ENCODE measurements around the gene NKAIN4.

Gene NKAIN4

GRCh38 chr20:63287697-63288580 lies 33.7 kb upstream of the NKAIN4 start:
- DNase-seq = no peak

- DNase-seq = no peak
These were observed 32.8 kb upstream of the NKAIN4 start for GRCh38 chr20:63286781-63287696.

GRCh38 chr20:63285636-63286615 lies 31.7 kb upstream of the NKAIN4 start:
- DNase-seq = no peak

DNA sequence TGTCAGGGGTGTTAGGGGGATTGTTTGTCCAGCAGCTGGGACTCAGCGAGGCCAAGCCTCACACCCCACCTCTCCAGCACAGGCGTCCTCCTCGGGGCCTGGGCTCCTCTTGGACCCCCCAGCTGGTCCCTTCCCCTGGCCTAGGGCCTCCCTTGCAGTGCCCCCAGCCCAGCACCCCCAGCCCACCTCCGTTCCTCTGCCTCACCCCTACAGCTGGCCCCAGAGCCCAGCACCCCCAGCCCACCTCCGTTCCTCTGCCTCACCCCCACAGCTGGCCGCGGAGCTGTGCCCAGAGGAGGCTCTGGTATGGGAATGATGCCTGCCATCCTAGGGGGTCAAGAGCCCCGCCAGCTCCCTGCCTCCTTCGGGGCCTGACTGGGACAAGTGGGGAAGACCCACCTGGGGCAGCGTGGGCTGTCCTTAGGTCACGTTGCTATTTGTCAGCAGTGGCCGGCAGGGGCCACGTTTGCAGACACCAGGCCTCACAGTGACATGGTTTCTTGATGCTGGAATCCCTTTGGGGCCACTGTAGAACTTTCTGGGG lies 30.8 kb upstream of the NKAIN4 start:
- DNase-seq = no peak

DNA sequence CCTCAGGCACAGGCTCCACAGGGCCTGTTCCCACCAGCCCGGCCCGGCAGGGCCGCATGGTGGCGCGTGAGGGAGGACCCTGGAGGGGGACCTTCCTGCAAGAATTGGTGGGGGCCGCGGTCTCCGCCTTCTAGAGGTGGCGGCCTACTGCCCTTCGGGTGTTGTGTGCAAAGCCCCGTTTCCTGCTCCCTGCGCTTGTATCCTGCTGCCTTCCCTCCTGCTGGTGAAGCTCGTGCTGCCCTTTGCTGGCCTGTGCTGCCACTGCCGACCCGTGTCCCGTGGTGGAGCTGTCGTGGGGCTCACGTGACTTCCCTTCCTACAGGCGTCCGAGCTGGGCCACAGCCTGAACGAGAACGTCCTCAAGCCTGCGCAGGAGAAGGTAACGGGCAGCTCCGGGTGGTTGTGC lies 30.3 kb upstream of the NKAIN4 start:
- DNase-seq = no peak

- DNase-seq = no peak
These were observed 29.8 kb upstream of the NKAIN4 start for GRCh38 chr20:63284083-63284440.

DNA sequence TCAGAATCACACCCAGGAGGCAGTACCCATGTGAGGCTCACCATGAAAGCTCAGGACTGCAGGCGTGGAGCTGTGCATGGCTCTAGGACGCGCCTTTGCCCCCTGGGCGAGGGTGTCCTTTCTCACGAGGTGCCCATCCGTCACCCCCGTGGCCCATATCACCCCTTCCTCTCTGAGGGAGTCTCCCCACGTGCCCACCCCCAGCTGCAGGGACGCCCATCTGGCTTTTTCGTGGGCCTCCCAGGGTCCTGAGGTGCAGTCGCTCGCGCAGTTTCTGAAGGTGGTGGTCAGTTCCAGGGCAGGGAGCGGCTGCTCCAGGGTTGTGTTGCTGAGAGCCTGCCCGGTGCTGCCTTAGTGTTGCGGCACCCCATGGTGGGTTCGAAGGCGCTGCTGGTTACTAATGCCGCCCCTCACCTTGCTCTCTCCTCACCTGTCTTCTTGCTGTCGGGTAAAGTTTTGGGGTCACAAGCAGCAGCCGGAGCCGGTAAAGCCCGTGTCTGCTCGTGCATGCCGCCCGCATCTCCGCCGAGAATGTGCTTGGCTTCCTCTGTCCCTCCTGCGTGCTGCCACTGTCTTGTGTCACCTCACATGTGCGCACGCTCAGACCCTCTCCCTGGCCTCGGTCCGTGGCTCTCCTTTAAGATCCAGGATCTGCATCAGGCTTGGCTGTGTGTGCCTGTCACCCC lies 29.3 kb upstream of the NKAIN4 start:
- DNase-seq = no peak

GRCh38 chr20:63282946-63283345 lies 28.7 kb upstream of the NKAIN4 start:
- DNase-seq = no peak

DNA sequence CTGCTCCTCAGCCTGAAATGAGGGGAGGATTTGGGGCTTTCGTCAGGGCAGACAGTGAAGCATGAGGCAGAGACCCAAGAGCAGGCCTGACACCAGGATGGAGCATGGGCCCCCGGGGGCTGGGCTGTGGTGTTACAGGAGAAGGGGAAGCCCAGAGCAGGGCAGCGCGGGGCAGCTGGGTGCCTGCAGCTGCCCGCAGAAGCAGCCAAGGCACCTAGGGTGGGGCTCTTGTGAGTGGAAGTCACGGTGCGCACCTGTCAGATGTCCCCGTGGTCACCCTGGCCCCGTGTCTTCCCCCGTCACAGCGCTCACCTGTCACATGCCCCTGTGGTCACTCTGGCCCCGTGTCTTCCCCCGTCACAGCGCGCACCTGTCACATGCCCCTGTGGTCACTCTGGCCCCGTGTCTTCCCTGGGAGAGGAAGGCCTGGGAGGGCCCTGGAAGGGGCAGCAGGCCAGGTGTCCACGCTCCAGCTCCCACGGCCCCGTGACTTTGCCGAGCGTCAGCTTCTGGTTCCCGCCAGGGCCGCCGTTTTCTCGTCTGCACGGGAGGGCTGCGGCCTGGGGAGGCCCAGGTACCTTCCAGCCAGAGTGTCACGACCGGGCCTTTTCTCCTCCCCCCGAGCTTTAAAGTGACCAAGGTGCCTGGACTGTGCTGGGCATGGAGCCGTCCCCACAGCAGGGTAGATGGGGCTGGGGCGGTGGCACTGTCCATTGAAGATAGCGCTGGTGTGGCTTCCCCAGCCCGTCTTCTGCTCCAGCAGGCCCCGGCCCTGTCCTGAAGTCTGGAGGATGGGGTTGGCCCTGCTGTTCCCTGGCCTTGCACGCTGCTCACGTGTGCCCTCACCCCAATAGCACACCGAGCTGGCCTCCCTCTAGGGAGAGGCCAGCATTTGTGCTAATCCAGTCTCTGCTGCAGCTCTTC lies 27.7 kb upstream of the NKAIN4 start:
- DNase-seq = no peak

- no peak for DNase-seq
These were observed 26.8 kb upstream of the NKAIN4 start for GRCh38 chr20:63280929-63281545.

GRCh38 chr20:63280371-63280770 lies 26.1 kb upstream of the NKAIN4 start:
- no peak for DNase-seq

DNA sequence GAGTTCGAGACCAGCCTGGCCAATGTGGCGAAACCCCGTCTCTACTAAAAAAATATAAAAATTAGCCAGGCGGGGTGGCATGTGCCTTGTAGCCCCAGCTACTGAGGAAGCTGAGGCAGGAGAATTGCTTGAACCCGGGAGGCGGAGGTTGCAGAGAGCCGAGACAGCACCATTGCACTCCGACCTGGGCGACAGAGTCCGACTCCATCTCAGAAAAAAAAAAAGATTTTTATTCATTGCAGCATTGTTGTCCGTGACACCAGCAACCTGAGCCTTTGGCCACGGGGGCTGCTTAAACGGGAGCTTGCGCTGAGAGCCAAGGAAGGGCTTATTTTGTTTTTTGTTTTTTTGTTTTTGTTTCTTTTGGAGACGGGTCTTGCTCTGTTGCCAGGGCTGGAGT lies 25.7 kb upstream of the NKAIN4 start:
- no peak for DNase-seq

- DNase-seq = no peak
These were observed 24.4 kb upstream of the NKAIN4 start for GRCh38 chr20:63278661-63279060.

DNA sequence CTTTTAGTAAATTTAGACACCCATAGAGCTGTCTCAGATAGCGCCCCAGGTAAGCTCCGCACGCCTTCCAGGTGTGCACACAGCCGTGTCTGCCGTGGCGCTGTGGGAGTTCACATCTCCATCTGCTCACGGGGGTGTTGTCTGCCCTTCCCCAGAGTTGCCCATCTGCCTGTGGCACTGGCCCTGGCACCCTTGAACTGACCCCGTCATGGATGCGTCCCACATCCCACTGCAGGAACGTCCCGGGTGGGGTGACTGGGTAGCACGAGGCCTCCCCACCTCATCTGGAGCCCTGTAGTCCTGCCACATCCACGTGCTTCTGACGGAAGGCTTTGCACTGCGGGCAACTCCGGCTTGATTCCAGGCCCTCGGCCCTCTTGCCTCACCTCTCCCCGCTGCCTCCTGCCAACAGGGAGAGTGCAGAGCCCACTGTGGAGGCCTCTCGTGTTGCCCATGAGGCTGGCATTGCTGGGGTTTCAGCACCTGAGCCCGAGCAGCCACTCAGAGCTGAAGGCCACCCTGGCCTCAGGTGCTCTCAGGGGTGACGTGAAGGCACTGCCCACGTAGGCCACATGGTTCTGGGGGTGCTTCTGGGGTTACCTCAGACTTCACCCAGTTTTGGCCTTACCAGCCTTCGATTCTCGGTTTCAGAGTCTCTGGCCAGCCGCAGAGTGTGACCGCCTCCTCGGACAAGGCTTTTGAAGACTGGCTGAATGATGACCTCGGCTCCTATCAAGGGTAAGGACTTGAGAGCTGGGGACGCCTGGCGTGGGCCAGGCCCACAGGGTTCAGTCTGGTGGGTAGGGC lies 23.4 kb upstream of the NKAIN4 start:
- no peak for DNase-seq

- DNase-seq = no peak
These were observed 22.7 kb upstream of the NKAIN4 start for GRCh38 chr20:63276956-63277355.

GRCh38 chr20:63275825-63276224 lies 21.6 kb upstream of the NKAIN4 start:
- DNase-seq = no peak

- DNase-seq = no peak
These were observed 20.3 kb upstream of the NKAIN4 start for GRCh38 chr20:63274381-63275228.

Measured in GOT3 (cell line).